WTC11 (cell line): Measurements from ENCODE around the gene SPATA17. TPM values are rescaled to one million over a fixed set of nuclear protein-coding genes. Genes with fewer than 3 reads are reported as not detected.

Source experiments
- ATAC-seq: fragments of 200-7000 bp; cut with Tn5 transposase; 2 replicates; pipeline ENCODE4 v1.10.0; 2021; ENCODE audit warnings: mild to moderate bottlenecking, moderate library complexity
- CTCF ChIA-PET: fragments of 300-600 bp; sonication (Branson Sonifier 250); formaldehyde crosslinking; loops from one replicate; lab custom pipeline; 2021; ENCODE audit warnings: antibody characterized with exemption; lab: Charles Lee
- POLR2A ChIA-PET: fragments of 350-600 bp; sonication (Branson Sonifier 250); formaldehyde crosslinking; loops from one replicate; lab custom pipeline; 2021; ENCODE audit warnings: antibody characterized with exemption; lab: Charles Lee
- DNase-seq: peaks from one replicate; pipeline ENCODE4 v3.0.0; 2021; ENCODE audit warnings: low spot score
- H3K27ac Mint-ChIP-seq: 2 replicates; pipeline ENCODE4 v1.8.0; 2021; ENCODE audit warnings: mixed read lengths
- H3K27me3 Mint-ChIP-seq: 2 replicates; pipeline ENCODE4 v1.8.0; 2021; ENCODE audit warnings: low read depth, mild to moderate bottlenecking, moderate library complexity, mixed read lengths
- H3K36me3 Mint-ChIP-seq: 2 replicates; pipeline ENCODE4 v1.8.0; 2021; ENCODE audit warnings: mixed read lengths
- H3K4me1 Mint-ChIP-seq: 2 replicates; pipeline ENCODE4 v1.8.0; 2022; ENCODE audit warnings: mixed read lengths
- H3K4me3 Mint-ChIP-seq: 2 replicates; pipeline ENCODE4 v1.8.0; 2021; ENCODE audit warnings: mild to moderate bottlenecking, moderate library complexity, mixed read lengths
- H3K9me3 Mint-ChIP-seq: 2 replicates; pipeline ENCODE4 v1.8.0; 2021; ENCODE audit warnings: mixed read lengths
- ATF1 ChIP-seq: sonication (generic); formaldehyde crosslinking; IDR thresholded peaks from 2 replicates; pipeline ENCODE4 v1.8.1; 2023; ENCODE audit warnings: mild to moderate bottlenecking, moderate library complexity, missing genetic modification reagents
- CREM ChIP-seq: sonication (generic); formaldehyde crosslinking; IDR thresholded peaks from 2 replicates; pipeline ENCODE4 v1.8.1; 2022; ENCODE audit warnings: mild to moderate bottlenecking, missing genetic modification reagents, moderate library complexity
- ERG ChIP-seq: fragments of 250-450 bp; sonication (Bioruptor Pico); IDR thresholded peaks from 2 replicates; pipeline ENCODE4 v1.8.0; 2021; ENCODE audit warnings: mild to moderate bottlenecking
- GRHL2 ChIP-seq: fragments of 250-450 bp; sonication (Bioruptor Pico); IDR thresholded peaks from 2 replicates; pipeline ENCODE4 v1.8.0; 2022; ENCODE audit warnings: mild to moderate bottlenecking, moderate library complexity; ENCODE audit not compliant: insufficient replicate concordance, severe bottlenecking
- IRF1 ChIP-seq: sonication (generic); formaldehyde crosslinking; IDR thresholded peaks from 2 replicates; pipeline ENCODE4 v1.8.0; 2023; ENCODE audit warnings: missing genetic modification reagents
- IRF2 ChIP-seq: sonication (generic); formaldehyde crosslinking; IDR thresholded peaks from 2 replicates; pipeline ENCODE4 v1.8.0; 2022; ENCODE audit warnings: low read depth, missing genetic modification reagents, borderline replicate concordance
- MYBL2 ChIP-seq: sonication (generic); formaldehyde crosslinking; IDR thresholded peaks from 2 replicates; pipeline ENCODE4 v1.8.1; 2023; ENCODE audit warnings: mild to moderate bottlenecking, moderate library complexity, missing genetic modification reagents
- NFYB ChIP-seq: sonication (generic); formaldehyde crosslinking; conservative IDR thresholded peaks from 2 replicates; pipeline ENCODE4 v1.8.0; 2022; ENCODE audit warnings: low read depth, missing genetic modification reagents
- OVOL2 ChIP-seq: fragments of 250-450 bp; sonication (Bioruptor Pico); IDR thresholded peaks from 2 replicates; pipeline ENCODE4 v1.9.0; 2021; ENCODE audit warnings: mild to moderate bottlenecking, borderline replicate concordance
- ZNF317 ChIP-seq: sonication (generic); formaldehyde crosslinking; IDR thresholded peaks from 2 replicates; pipeline ENCODE4 v1.8.1; 2023; ENCODE audit warnings: low read depth, mild to moderate bottlenecking, moderate library complexity, missing genetic modification reagents, borderline replicate concordance
- ZNF396 ChIP-seq: fragments of 250-450 bp; sonication (Bioruptor Pico); IDR thresholded peaks from 2 replicates; pipeline ENCODE4 v1.8.0; 2021; ENCODE audit warnings: mild to moderate bottlenecking, moderate library complexity, borderline replicate concordance
- ZNF532 ChIP-seq: fragments of 250-450 bp; sonication (Bioruptor Pico); IDR thresholded peaks from 2 replicates; pipeline ENCODE4 v1.9.0; 2021; ENCODE audit warnings: mild to moderate bottlenecking, borderline replicate concordance
- ZNF671 ChIP-seq: fragments of 250-450 bp; sonication (Bioruptor Pico); IDR thresholded peaks from 2 replicates; pipeline ENCODE4 v1.8.0; 2021; ENCODE audit warnings: mild to moderate bottlenecking
- total RNA-seq: library from RNA; stranded (reverse); gene quantifications from 3 replicates; pipeline ENCODE4 v1.2.3, GENCODE V29; 2021
- TF ChIP-seq, protein P1 (sequence below): fragments of 250-450 bp; sonication (Bioruptor Pico); IDR thresholded peaks from 2 replicates; pipeline ENCODE4 v1.9.0; 2021; ENCODE audit warnings: mild to moderate bottlenecking
- TF ChIP-seq, protein P2 (sequence below): sonication (generic); formaldehyde crosslinking; IDR thresholded peaks from 2 replicates; pipeline ENCODE4 v1.8.1; 2023; ENCODE audit warnings: mild to moderate bottlenecking, missing genetic modification reagents

SPATA17 gene
- total RNA-seq, 1 experiment from 2014 or later: 1.3 TPM

DNA sequence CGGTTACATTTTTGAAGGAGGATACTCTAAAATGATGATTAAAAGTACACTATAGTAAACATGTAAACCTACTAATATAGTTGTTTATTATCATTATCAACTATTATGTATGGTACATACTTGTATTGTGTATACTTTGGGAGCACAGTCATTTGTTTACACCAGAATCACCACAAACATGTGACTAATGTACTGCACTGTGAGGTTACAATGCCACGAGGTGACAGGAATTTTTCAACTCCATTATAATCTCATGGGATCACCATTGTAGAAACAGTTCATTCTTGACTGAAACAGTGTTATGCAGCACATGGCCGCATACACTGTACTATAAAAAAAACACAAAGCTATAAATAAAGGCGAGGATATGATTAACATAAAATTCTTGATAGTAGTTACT, 44.6 kb upstream of the SPATA17 start (continued):
- TF ChIP-seq, protein P1, sequence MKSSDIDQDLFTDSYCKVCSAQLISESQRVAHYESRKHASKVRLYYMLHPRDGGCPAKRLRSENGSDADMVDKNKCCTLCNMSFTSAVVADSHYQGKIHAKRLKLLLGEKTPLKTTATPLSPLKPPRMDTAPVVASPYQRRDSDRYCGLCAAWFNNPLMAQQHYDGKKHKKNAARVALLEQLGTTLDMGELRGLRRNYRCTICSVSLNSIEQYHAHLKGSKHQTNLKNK (CRISPR knock-in tag): no peak
- TF ChIP-seq, all 79 proteins: peak for 0

GRCh38 chr1:217590598-217590997, 40.5 kb upstream of the SPATA17 start:
- ChIA-PET POLR2A (interaction anchor here (0.6 kb wide), 1 partner anchor 493 kb away, joined by 6 read pairs; no protein-coding TSS in a partner anchor), CTCF (interaction anchor here (0.5 to 0.8 kb wide), 3 partner anchors 9 to 40 kb away, joined by 3 to 4 read pairs (median 3); no protein-coding TSS in a partner anchor)
- no peak overlapping the region for H3K27ac Mint-ChIP-seq
- DNase-seq: no peak
- no peak overlapping the region for H3K4me3 Mint-ChIP-seq
- H3K9me3 Mint-ChIP-seq: no peaks in the 10 kb centered on the region
- TF ChIP-seq GRHL2: no peak
- no peaks in the 10 kb centered on the region for H3K27me3 Mint-ChIP-seq
- no peaks in the 10 kb centered on the region for H3K4me1 Mint-ChIP-seq
- no peaks in the 10 kb centered on the region for H3K36me3 Mint-ChIP-seq
- ATAC-seq: peak; percentile 44; the same call in 1 of the 2 replicates

- TF ChIP-seq ERG: no peak
- no peak for TF ChIP-seq IRF1
- TF ChIP-seq ZNF317 (CRISPR knock-in tag): no peak
- TF ChIP-seq, all 79 proteins: peak for 0
- ATAC-seq: no peak
- Mint-ChIP-seq H3K36me3 (no peaks in the 10 kb centered on the region), H3K4me3 (no peak overlapping the region), H3K27me3 (no peaks in the 10 kb centered on the region), H3K9me3 (no peaks in the 10 kb centered on the region), H3K4me1 (no peaks in the 10 kb centered on the region), H3K27ac (no peak overlapping the region)
- no peak for DNase-seq
- ChIA-PET CTCF (no interaction called here), POLR2A (no interaction called here)
Observed at GRCh38 chr1:217599154-217599553, 32.0 kb upstream of the SPATA17 start.

- ATAC-seq (no peak), DNase-seq (no peak)
- H3K36me3 Mint-ChIP-seq: peaks cover 3% of the 10 kb centered on the region; the same call in 1 of the 2 replicates
- H3K9me3 Mint-ChIP-seq: no peaks in the 10 kb centered on the region
- H3K27ac Mint-ChIP-seq: no peak overlapping the region; the same call in 1 of the 2 replicates
- no peaks in the 10 kb centered on the region for H3K27me3 Mint-ChIP-seq
- ChIA-PET POLR2A (interaction anchor here (0.5 kb wide), 1 partner anchor 23 kb away, joined by 3 read pairs; no protein-coding TSS in a partner anchor), CTCF (no interaction called here)
- no peaks in the 10 kb centered on the region for H3K4me1 Mint-ChIP-seq
- no peak overlapping the region for H3K4me3 Mint-ChIP-seq
- no peak for TF ChIP-seq ATF1 (CRISPR knock-in tag)
- no peak for TF ChIP-seq OVOL2 (CRISPR knock-in tag)
- no peak for TF ChIP-seq NFYB (CRISPR knock-in tag)
- no peak for TF ChIP-seq MYBL2
- TF ChIP-seq, protein P2, sequence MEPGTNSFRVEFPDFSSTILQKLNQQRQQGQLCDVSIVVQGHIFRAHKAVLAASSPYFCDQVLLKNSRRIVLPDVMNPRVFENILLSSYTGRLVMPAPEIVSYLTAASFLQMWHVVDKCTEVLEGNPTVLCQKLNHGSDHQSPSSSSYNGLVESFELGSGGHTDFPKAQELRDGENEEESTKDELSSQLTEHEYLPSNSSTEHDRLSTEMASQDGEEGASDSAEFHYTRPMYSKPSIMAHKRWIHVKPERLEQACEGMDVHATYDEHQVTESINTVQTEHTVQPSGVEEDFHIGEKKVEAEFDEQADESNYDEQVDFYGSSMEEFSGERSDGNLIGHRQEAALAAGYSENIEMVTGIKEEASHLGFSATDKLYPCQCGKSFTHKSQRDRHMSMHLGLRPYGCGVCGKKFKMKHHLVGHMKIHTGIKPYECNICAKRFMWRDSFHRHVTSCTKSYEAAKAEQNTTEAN (CRISPR knock-in tag): no peak
- TF ChIP-seq ZNF532 (CRISPR knock-in tag): no peak
- no peak for TF ChIP-seq CREM
- TF ChIP-seq ZNF671 (CRISPR knock-in tag): no peak
- no peak for TF ChIP-seq IRF2 (CRISPR knock-in tag)
- no peak for TF ChIP-seq ZNF396 (CRISPR knock-in tag)
Observed at GRCh38 chr1:217602380-217602779, 28.8 kb upstream of the SPATA17 start.
